A549 (cell line): Measurements from ENCODE around the gene KIAA1586. TPM values are rescaled to one million over a fixed set of nuclear protein-coding genes. Genes with fewer than 3 reads are reported as not detected.

Experiments
- ATAC-seq, 2 experiments: fragments of 200-7000 bp in 1 of 2; fragments of >200 bp in 1 of 2; cut with Nextera tagmentation in 1 of 2; cut with Tn5 transposase in 1 of 2; 3 replicates each; pipeline versions ENCODE4 v1.8.0 to v1.9.1; 2018 to 2020; ENCODE audit warnings: mild to moderate bottlenecking in 1 of 2, moderate library complexity in 1 of 2
- CTCF ChIA-PET: fragments of 300-600 bp; sonication (Branson Sonifier 250); formaldehyde crosslinking; extraction: SDS; loops from one replicate; lab custom pipeline; 2021; ENCODE audit warnings: antibody characterized with exemption, inconsistent platforms; lab: Yijun Ruan, JAX
- POLR2A ChIA-PET: fragments of 350-600 bp; formaldehyde crosslinking; extraction: SDS; loops from one replicate; lab custom pipeline; 2021; ENCODE audit warnings: antibody characterized with exemption, inconsistent platforms; lab: Yijun Ruan, JAX
- DNase-seq, 2 experiments: peaks; one replicate each; pipeline versions ENCODE4 v3.0.0 to v3.0.0-alpha.2; 2011 to 2016; ENCODE audit warnings: low read depth in 1 of 2, low spot score in 1 of 2
- FAIRE-seq: peaks from 2 replicates; lab custom pipeline; 2011; peaks lifted over from hg19 to GRCh38; lab: Jason Lieb, UNC
- H3K27ac ChIP-seq, 2 experiments: fragments of >200 bp; sonication (Bioruptor Twin); formaldehyde crosslinking; 3 replicates each; pipeline ENCODE4 v1.5.1; 2016 to 2017
- H3K4me1 ChIP-seq: fragments of >200 bp; sonication (Bioruptor Twin); formaldehyde crosslinking; 3 replicates; pipeline ENCODE4 v1.6.1; 2016
- H3K4me2 ChIP-seq: fragments of >200 bp; sonication (Bioruptor Twin); formaldehyde crosslinking; 3 replicates; pipeline ENCODE4 v1.6.1; 2016
- H3K4me3 ChIP-seq: fragments of >200 bp; sonication (Bioruptor Twin); formaldehyde crosslinking; 3 replicates; pipeline ENCODE4 v1.5.1; 2016
- H3K9me3 ChIP-seq: fragments of >200 bp; sonication (Bioruptor Twin); formaldehyde crosslinking; 3 replicates; pipeline ENCODE4 v1.6.1; 2016
- CBX8 ChIP-seq: fragments of 200-600 bp; sonication (generic); IDR thresholded peaks from 2 replicates; pipeline ENCODE4 v1.6.1; 2016
- CHD2 ChIP-seq: fragments of 150-350 bp; IDR thresholded peaks from 2 replicates; pipeline ENCODE4 v1.6.1; 2014; ENCODE audit warnings: low read length; ENCODE audit not compliant: partially characterized antibody
- EHF ChIP-seq: fragments of 250-450 bp; sonication (Bioruptor Pico); IDR thresholded peaks from 2 replicates; pipeline ENCODE4 v1.5.0; 2020; ENCODE audit warnings: mild to moderate bottlenecking
- EP300 ChIP-seq, 2 experiments: fragments of >200 bp; sonication (Bioruptor Twin); formaldehyde crosslinking; IDR thresholded peaks; 2 replicates in 1 of 2; 3 replicates in 1 of 2; pipeline ENCODE4 v1.6.1; 2016 to 2017
- FOSB ChIP-seq: fragments of 250-450 bp; sonication (Bioruptor Pico); IDR thresholded peaks from 2 replicates; pipeline ENCODE4 v1.5.0; 2020; ENCODE audit warnings: mild to moderate bottlenecking, moderate library complexity
- FOSL2 ChIP-seq, 2 experiments: fragments of 450-650 bp in 1 of 2; fragments of >200 bp in 1 of 2; sonication (Bioruptor Twin) in 1 of 2; formaldehyde crosslinking; IDR thresholded peaks; 2 replicates each; pipeline versions ENCODE4 v1.5.0 to v1.6.1; 2016 to 2020; ENCODE audit warnings: mild to moderate bottlenecking in 1 of 2, moderate library complexity in 1 of 2
- FOXS1 ChIP-seq: fragments of 250-450 bp; sonication (Bioruptor Pico); IDR thresholded peaks from 2 replicates; pipeline ENCODE4 v1.5.0; 2020; ENCODE audit warnings: mild to moderate bottlenecking, moderate library complexity
- GATA3 ChIP-seq: IDR thresholded peaks from 2 replicates; pipeline ENCODE4 v1.6.1; 2012; ENCODE audit warnings: borderline replicate concordance
- HDAC2 ChIP-seq: fragments of 200-600 bp; sonication (generic); IDR thresholded peaks from 2 replicates; pipeline ENCODE4 v1.6.1; 2016
- HEYL ChIP-seq: fragments of 250-450 bp; sonication (Bioruptor Pico); IDR thresholded peaks from 2 replicates; pipeline ENCODE4 v1.8.0; 2021; ENCODE audit warnings: mild to moderate bottlenecking, moderate library complexity
- HOXA7 ChIP-seq: fragments of 250-450 bp; sonication (Bioruptor Pico); IDR thresholded peaks from 2 replicates; pipeline ENCODE4 v1.5.0; 2020; ENCODE audit warnings: mild to moderate bottlenecking, moderate library complexity
- KDM1A ChIP-seq: fragments of 200-600 bp; sonication (generic); IDR thresholded peaks from 2 replicates; pipeline ENCODE4 v1.6.1; 2016; ENCODE audit warnings: low read depth, mild to moderate bottlenecking
- MAFK ChIP-seq: fragments of 450-650 bp; IDR thresholded peaks from 2 replicates; pipeline ENCODE4 v1.6.1; 2014; ENCODE audit not compliant: partially characterized antibody
- MAZ ChIP-seq: fragments of 150-350 bp; IDR thresholded peaks from 2 replicates; pipeline ENCODE4 v1.6.1; 2014; ENCODE audit warnings: antibody characterized with exemption, low read depth, low read length, borderline replicate concordance
- MYC ChIP-seq: IDR thresholded peaks from 2 replicates; pipeline ENCODE4 v1.6.1; 2012; ENCODE audit warnings: mild to moderate bottlenecking, inconsistent platforms, low read length, improper control_type of control experiment, borderline replicate concordance
- NFE2L2 ChIP-seq: fragments of 150-350 bp; conservative IDR thresholded peaks from 2 replicates; pipeline ENCODE4 v1.6.1; 2014; ENCODE audit warnings: low read length
- NPAS2 ChIP-seq: fragments of 250-450 bp; sonication (Bioruptor Pico); IDR thresholded peaks from 2 replicates; pipeline ENCODE4 v1.8.0; 2022; ENCODE audit warnings: mild to moderate bottlenecking, moderate library complexity, borderline replicate concordance
- SMC3 ChIP-seq: fragments of >200 bp; sonication (Bioruptor Twin); formaldehyde crosslinking; IDR thresholded peaks from 3 replicates; pipeline ENCODE4 v1.6.1; 2018; ENCODE audit warnings: inconsistent platforms
- ZNF302 ChIP-seq: fragments of 250-450 bp; sonication (Bioruptor Pico); IDR thresholded peaks from 2 replicates; pipeline ENCODE4 v1.9.0; 2021; ENCODE audit warnings: inconsistent platforms, mild to moderate bottlenecking, moderate library complexity
- WGBS: methylation state at CpG from one replicate; pipeline ENCODE4 v1.1.6; 2017; ENCODE audit errors: missing lambda C conversion rate; 5-methylcytosine and 5-hydroxymethylcytosine counted together
- polyA plus RNA-seq, 4 experiments: library from polyadenylated mRNA; depleted of rRNA in 3 of 4; stranded (reverse); fragments of >200 nt; fragmentation: RNase III in 1 of 4; extraction: RNeasy Plus Mini Kit Qiagen cat#74134 plus additional on column Dnase treatment in 1 of 4; gene quantifications; 2 replicates in 3 of 4; 3 replicates in 1 of 4; pipeline ENCODE4 v1.2.3, GENCODE V29; 2011 to 2017
- TF ChIP-seq, protein P1 (sequence below): fragments of 250-450 bp; sonication (Bioruptor Pico); IDR thresholded peaks from 2 replicates; pipeline ENCODE4 v1.5.0; 2021; ENCODE audit warnings: mild to moderate bottlenecking, moderate library complexity, borderline replicate concordance
- TF ChIP-seq, protein P2 (sequence below): fragments of 200-600 bp; sonication (generic); IDR thresholded peaks from 2 replicates; pipeline ENCODE4 v1.6.1; 2016; ENCODE audit warnings: antibody characterized with exemption, mild to moderate bottlenecking, moderate library complexity
- TF ChIP-seq, protein P3 (sequence below): fragments of >200 bp; sonication (Bioruptor Twin); formaldehyde crosslinking; IDR thresholded peaks from 3 replicates; pipeline ENCODE4 v1.5.1; 2016
- TF ChIP-seq, protein P4 (sequence below): IDR thresholded peaks from 2 replicates; pipeline ENCODE4 v1.6.1; 2012

Gene KIAA1586
- polyA plus RNA-seq, 2 of the 4 experiments (the other 2 are of a cell fraction), result 4.7 to 6.3 TPM

DNA sequence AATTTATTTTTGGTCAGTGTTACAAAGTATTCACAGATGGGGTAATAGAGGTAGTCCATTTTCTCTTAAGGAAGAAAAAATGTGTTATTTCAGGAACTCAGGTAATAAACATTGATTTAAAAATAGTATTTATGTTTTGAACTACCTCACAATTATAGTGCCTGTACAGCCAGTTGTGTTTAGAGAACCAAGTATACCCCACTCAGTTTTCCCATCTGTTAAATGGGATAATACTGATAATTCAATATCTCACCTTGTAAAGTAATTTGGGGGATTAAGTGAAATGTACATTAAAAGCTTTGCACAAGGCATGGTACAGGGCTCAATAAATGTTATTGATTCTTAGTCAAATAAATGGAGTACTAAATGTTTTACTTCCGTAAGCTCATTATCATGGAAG lies 48.2 kb downstream of the KIAA1586 start (continued):
- TF ChIP-seq, protein P1, sequence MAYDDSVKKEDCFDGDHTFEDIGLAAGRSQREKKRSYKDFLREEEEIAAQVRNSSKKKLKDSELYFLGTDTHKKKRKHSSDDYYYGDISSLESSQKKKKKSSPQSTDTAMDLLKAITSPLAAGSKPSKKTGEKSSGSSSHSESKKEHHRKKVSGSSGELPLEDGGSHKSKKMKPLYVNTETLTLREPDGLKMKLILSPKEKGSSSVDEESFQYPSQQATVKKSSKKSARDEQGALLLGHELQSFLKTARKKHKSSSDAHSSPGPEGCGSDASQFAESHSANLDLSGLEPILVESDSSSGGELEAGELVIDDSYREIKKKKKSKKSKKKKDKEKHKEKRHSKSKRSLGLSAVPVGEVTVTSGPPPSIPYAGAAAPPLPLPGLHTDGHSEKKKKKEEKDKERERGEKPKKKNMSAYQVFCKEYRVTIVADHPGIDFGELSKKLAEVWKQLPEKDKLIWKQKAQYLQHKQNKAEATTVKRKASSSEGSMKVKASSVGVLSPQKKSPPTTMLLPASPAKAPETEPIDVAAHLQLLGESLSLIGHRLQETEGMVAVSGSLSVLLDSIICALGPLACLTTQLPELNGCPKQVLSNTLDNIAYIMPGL (CRISPR knock-in tag), result no peak
- no peak for TF ChIP-seq FOSL2 (IDR thresholded peaks at IDR 0.05)
- TF ChIP-seq FOSL2 (CRISPR knock-in tag; IDR thresholded peaks at IDR 0.05), result no peak
- TF ChIP-seq MAZ, result no peak
- TF ChIP-seq CBX8, result no peak
- no peak for TF ChIP-seq EP300 (IDR thresholded peaks at IDR 0.05)

DNA sequence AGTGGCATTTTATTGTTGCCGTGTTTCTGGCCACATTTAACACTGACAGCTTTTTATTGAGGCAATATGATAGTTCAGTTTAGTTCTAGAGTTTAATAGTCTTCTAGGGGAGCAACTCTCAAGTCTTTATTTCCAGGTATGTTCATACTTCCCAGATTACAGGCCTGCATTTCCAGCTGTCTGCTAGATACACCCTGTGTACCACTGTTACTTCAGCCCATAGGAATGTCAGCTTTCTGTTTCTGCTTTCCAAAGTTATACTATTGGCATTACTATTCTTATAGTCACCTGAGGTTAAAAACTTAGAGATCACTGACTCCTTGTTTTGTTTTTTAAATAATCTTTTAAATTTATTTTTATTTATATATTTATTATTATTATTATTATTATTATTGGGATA lies 51.1 kb downstream of the KIAA1586 start:
- no peak overlapping the region for H3K4me3 ChIP-seq
- H3K4me2 ChIP-seq, result no peak overlapping the region
- POLR2A ChIA-PET, result no interaction called here
- peaks cover 2% of the 10 kb centered on the region; the same call in 2 of the 3 replicates for H3K4me1 ChIP-seq
- no peak overlapping the region for H3K27ac ChIP-seq
- no peaks in the 10 kb centered on the region for H3K9me3 ChIP-seq
- no peak for DNase-seq
- 96% methylated on average over 1 of the region's 1 CpG for WGBS
- FAIRE-seq, result no peak
- TF ChIP-seq NFE2L2, result no peak
- TF ChIP-seq CBX8, result no peak
- no peak for TF ChIP-seq MAFK
- no peak for TF ChIP-seq FOSB (CRISPR knock-in tag)
- no peak for TF ChIP-seq EHF (CRISPR knock-in tag)
- TF ChIP-seq HOXA7, result no peak
- TF ChIP-seq FOSL2 (IDR thresholded peaks at IDR 0.05), result no peak
- TF ChIP-seq FOSL2 (CRISPR knock-in tag; IDR thresholded peaks at IDR 0.05), result no peak
- TF ChIP-seq HEYL (CRISPR knock-in tag), result no peak
- TF ChIP-seq, protein P2, sequence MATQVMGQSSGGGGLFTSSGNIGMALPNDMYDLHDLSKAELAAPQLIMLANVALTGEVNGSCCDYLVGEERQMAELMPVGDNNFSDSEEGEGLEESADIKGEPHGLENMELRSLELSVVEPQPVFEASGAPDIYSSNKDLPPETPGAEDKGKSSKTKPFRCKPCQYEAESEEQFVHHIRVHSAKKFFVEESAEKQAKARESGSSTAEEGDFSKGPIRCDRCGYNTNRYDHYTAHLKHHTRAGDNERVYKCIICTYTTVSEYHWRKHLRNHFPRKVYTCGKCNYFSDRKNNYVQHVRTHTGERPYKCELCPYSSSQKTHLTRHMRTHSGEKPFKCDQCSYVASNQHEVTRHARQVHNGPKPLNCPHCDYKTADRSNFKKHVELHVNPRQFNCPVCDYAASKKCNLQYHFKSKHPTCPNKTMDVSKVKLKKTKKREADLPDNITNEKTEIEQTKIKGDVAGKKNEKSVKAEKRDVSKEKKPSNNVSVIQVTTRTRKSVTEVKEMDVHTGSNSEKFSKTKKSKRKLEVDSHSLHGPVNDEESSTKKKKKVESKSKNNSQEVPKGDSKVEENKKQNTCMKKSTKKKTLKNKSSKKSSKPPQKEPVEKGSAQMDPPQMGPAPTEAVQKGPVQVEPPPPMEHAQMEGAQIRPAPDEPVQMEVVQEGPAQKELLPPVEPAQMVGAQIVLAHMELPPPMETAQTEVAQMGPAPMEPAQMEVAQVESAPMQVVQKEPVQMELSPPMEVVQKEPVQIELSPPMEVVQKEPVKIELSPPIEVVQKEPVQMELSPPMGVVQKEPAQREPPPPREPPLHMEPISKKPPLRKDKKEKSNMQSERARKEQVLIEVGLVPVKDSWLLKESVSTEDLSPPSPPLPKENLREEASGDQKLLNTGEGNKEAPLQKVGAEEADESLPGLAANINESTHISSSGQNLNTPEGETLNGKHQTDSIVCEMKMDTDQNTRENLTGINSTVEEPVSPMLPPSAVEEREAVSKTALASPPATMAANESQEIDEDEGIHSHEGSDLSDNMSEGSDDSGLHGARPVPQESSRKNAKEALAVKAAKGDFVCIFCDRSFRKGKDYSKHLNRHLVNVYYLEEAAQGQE, result no peak
- no peak for TF ChIP-seq MYC
- TF ChIP-seq, all 56 proteins: peak for 0
- CTCF ChIA-PET, result interaction anchor here (0.6 to 0.7 kb wide), 2 partner anchors 38 to 219 kb away, joined by 3 to 4 read pairs; no protein-coding TSS in a partner anchor
- ATAC-seq, result no peak

DNA sequence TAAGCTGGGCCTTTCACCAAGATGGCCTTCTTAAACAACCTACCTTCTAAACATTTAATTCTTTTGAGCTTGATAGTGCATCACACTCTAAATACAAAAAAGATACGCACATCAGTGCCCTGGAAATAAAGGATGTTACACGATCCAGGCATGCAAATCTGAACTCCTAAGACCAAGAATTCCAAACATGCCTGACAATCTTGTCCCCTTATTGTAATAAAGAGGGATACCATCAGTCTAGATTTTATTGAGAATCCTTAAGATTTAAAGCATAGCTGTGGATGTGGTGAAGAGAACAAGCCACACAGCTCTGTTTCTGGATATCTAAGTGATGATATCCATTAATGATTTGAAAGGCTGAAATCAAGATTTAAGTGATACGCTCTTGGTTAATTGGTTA lies 56.5 kb downstream of the KIAA1586 start:
- Histone ChIP-seq H3K4me1 (no peaks in the 10 kb centered on the region), H3K4me3 (no peak overlapping the region), H3K9me3 (no peaks in the 10 kb centered on the region), H3K4me2 (no peak overlapping the region), H3K27ac (no peak overlapping the region)
- no peak for ATAC-seq
- no peak for FAIRE-seq
- no peak for TF ChIP-seq FOXS1 (CRISPR knock-in tag)
- TF ChIP-seq HDAC2, result no peak
- TF ChIP-seq, protein P3, sequence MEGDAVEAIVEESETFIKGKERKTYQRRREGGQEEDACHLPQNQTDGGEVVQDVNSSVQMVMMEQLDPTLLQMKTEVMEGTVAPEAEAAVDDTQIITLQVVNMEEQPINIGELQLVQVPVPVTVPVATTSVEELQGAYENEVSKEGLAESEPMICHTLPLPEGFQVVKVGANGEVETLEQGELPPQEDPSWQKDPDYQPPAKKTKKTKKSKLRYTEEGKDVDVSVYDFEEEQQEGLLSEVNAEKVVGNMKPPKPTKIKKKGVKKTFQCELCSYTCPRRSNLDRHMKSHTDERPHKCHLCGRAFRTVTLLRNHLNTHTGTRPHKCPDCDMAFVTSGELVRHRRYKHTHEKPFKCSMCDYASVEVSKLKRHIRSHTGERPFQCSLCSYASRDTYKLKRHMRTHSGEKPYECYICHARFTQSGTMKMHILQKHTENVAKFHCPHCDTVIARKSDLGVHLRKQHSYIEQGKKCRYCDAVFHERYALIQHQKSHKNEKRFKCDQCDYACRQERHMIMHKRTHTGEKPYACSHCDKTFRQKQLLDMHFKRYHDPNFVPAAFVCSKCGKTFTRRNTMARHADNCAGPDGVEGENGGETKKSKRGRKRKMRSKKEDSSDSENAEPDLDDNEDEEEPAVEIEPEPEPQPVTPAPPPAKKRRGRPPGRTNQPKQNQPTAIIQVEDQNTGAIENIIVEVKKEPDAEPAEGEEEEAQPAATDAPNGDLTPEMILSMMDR, result no peak
- TF ChIP-seq, protein P4, sequence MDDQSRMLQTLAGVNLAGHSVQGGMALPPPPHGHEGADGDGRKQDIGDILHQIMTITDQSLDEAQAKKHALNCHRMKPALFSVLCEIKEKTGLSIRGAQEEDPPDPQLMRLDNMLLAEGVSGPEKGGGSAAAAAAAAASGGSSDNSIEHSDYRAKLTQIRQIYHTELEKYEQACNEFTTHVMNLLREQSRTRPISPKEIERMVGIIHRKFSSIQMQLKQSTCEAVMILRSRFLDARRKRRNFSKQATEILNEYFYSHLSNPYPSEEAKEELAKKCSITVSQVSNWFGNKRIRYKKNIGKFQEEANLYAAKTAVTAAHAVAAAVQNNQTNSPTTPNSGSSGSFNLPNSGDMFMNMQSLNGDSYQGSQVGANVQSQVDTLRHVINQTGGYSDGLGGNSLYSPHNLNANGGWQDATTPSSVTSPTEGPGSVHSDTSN, result no peak
- TF ChIP-seq, protein P2, result no peak
- TF ChIP-seq NPAS2 (CRISPR knock-in tag), result no peak
- TF ChIP-seq CHD2, result no peak
- TF ChIP-seq EP300 (IDR thresholded peaks at IDR 0.05), result no peak
- no peak for TF ChIP-seq MAZ
- TF ChIP-seq KDM1A, result no peak
- TF ChIP-seq ZNF302, result no peak
- TF ChIP-seq MAFK, result no peak
- no peak for TF ChIP-seq GATA3
- TF ChIP-seq SMC3, result no peak
- POLR2A ChIA-PET, result no interaction called here
- no peak for DNase-seq
- CTCF ChIA-PET, result interaction anchor here (1.1 kb wide), 1 partner anchor 87 kb away, joined by 3 read pairs; no protein-coding TSS in a partner anchor
- 97% methylated on average over 3 of the region's 3 CpGs for WGBS
